Retina (tissue), 1 donor: Measurements from ENCODE around the gene COBL.

Experiments used
- DNase-seq: peaks from one replicate; pipeline ENCODE4 v3.0.0-alpha.2; 2016

COBL gene

DNA sequence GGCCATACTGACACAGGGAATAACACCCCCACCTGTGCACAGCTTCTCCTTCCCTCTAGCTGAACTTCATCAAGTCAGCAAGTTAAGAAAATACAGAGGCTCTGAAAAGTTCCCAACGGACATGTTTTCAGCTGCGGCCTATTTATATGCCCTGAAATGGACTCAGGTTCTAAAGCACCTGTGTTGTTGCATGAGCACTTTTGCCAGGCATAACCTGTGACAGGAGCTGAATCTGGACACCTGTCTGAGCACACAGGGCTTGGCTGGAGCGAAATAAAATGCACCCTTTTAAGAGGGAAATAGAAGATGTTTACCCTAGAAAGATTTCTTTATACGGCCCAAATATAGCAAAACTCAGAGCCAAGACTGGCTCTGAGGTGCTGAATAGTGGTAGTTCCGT, 46.7 kb downstream of the COBL start:
- no peak for DNase-seq

DNA sequence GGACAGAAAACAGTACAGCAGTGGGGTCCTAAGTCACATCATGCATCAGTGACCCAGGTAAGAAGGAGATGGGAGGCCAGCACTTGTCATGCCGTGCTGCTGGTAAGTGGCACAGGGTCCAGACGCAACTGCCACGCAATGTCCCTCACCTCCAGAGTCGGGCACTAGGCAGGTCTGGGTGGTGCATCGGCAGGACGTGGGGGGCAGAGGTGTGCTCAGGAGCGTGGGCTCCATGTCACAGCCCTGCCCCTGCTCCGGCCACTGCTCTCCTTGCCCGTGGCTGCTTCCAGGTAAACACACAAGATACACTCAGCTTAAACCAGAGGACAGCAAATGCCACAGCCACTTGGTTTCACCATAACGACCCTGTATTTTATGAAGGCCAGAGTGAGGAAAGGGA, 47.3 kb downstream of the COBL start:
- no peak for DNase-seq

DNA sequence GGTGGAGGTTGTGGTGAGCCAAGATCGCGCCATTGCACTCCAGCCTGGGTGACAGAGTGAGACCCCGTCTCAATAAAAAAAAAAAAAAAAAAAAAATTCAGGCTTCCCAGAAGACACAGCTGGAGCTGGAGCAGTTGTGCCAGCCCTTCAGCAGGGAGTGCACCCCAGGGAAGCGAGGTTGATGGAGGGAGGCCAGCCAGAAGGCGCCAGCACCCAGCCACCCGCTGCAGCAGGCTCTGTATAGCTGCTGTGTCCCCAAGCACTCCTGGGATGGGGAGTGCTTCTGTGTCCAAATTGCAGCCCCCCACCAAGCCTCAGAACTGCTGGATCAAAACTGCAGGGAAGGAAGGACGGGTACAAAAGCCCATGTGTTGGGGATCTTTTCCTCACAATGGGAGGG, 47.8 kb downstream of the COBL start:
- no peak for DNase-seq

DNA sequence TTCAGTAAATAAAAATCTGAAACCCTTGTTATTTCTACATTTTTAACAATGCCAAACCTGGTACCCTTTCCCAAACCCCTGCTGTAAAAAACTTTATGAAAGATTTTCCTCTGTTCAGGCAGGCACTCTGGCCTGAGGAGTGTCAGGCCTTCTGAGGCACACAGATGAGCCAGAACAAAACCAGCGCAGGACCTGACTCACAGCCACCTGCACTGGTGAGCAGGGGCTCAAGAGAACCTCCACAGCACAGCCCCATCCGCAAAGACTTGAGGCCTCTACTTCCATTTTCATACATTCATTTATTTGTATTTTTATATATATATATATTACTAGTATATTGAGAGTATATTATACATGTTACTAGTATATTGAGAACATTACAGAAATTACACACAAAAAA, 49.4 kb downstream of the COBL start:
- no peak for DNase-seq

DNA sequence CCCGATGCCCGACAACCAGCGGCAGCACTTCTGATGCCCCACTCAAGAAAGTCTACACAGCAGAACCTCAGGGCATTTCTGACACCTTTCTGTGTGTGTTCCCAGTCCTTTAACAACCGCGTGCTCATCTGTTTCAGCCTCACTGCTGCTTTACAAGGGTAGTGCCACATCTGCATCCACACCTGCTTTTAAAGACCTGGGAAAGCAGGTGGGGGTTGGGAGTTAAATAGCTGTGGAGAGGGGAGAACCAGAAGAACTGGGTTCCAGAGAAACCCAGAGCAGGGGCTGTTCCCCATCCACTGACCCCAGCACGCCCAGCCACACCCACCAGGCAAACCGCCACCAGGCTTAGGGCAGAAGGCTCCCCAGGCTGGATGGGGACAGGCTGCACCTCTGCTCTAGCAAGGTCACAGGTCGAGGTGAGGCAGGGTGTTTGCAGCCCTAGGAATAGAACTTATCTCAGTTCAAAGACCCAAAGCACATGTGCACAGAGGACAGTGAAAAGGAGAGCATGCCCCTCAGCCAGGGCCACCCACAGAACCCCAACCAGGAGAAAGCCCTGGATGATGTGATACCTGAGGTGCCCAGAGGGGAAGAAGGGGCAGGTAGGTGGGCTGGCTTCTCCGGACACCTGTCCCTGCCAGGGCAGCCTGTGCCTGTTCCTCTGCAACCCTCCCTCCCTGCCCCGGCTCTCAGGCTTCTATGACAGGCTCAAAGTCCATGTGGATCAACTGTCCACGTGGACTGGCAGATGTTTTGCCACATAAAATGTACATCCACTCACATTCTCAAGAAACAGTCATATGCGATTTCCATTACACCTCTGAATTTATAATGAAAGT, 51.3 kb downstream of the COBL start:
- no peak for DNase-seq

DNA sequence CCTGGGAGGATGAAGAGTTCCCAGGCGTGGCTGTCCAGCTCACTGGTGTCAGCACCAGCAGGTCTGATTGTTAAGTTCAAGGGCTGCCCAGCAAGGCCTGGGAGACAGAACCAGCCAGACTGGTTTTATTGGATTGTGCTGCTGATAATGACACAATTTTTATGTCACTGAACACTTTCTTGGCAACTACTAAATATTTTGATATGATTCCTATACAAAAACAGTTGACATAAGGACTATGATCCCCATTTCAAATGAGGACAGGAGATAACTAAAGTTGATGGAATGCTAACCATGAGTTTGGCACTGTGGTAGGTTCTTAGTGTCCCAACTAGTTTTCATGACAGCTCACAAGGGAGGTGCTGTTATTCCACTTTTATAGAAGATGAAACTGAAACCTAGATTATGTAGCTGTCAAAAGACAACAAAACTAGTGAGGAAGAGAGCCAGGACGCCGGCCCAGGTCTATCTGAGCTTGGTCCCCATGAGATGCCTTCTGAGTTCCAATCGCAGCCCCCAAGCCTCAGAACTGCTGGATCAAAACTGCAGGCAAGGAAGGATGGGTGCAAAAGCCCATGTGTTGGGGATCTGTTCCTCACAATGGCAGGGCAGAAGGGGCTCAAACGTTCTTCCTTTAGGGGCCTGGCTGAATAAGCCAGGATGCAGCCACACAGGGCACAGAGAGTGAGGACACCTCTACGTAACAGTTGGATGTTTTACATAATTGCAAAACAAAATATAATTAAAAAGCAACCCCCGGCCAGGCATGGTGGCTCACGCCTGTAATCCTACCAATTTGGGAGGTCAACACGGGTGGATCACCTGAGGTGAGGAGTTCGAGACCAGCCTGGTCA, 52.8 kb downstream of the COBL start:
- no peak for DNase-seq

DNA sequence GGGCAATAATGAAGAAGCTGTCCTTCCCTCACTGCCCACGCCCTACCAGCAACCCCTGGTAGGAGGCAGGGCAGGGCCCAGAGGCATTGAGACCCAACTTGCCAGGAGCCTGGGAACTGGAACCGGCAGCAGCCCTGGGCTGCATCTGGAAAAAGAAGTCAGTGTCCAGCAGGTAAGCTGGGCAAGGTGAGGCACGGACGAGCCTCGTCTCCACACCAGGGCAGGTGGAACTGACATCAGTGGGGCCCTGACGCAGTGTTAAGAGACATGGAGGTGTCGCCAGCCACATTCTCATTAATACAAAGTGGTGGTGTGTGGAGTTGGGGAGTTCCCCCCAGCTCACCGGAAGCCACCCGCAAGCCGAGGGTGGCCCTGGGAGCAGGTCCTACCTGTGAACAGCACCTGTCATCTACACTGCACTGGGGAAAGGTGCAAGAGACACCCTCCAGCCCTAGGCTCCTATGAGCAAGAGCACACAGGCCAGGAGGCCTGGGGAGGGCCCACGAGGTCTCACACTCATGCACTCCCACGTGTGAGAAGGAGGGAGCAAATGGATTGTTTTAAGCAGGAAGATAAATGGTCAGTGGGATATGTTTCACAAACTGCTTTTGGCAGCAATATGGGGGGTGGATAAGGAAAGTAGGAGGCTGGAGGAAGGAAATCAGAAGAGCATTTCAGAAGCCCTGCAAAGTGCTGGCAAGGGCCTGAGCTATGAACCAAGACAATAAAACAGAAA, 53.6 kb downstream of the COBL start:
- DNase-seq: no peak

DNA sequence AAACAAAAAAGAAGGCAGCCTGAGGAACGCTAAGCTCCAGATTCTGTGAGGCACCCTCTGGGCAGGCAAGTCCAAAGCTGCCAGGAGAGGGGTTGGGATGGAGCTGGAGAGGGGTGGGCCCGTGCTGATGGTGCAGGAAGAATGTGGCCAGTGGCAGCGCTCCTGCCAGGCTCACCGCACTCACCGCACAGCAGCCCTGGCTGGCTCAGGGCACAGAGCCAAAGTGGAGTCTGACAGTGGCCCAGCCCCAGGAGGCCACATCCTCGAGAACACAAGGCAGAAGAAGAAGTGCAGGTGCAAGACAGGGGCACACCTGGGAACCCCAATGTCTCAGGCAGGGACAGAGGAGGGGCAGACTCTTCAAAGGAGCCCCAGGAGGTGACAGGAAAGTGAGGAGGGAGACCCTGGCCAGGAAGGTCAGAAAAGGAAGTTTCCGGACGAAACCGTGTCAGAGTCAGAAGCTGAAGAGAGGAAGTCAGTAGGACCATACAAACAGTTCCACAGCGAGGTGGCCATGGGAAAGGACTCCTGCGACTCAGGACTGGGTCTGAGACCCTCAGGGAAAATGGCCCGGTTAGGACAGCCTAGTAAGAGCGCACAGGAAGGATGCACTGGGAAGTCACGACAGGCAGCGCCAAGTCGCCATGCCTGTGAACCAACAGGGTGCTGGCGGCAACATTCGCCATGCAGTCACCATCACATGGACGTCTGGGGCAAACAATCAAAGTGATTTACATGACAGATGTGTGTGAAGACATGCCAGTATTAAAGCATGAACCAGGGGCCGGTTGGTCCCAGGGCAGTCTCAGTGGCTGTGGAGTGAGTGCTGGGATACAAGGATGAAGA, 54.4 kb downstream of the COBL start:
- no peak for DNase-seq

DNA sequence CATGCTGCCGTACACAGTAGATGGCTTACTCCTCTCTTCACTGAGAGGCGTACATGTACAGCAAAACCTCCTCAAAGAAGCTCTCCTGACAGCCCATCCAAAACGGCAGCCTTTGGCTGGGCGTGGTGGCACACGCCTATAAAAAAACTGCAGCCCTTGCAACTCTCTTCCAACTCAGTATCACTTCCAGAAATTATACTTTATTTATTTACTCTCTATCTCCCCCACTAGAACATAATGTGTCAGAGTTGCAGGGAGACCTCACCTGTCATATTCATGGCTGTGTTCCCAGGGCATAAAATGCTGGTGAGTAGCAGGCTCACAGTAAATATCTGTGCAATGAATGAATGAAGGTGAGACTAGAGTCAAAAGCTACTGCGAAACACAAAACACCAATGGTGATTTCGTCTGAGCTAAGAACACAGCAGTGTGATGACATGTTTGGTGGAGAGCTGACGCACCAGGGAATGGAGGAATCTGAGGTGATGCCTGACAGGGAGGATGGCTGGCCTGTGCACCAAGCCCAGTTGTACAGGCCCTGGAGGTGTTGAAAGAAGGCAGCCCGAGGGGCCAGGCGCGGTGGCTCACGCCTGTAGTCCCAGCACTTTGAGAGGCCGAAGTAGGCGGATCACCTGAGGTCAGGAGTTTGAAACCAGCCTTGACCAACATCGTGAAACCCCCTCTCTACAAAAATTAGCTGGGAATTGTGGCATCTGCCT, 55.3 kb downstream of the COBL start:
- no peak for DNase-seq

DNA sequence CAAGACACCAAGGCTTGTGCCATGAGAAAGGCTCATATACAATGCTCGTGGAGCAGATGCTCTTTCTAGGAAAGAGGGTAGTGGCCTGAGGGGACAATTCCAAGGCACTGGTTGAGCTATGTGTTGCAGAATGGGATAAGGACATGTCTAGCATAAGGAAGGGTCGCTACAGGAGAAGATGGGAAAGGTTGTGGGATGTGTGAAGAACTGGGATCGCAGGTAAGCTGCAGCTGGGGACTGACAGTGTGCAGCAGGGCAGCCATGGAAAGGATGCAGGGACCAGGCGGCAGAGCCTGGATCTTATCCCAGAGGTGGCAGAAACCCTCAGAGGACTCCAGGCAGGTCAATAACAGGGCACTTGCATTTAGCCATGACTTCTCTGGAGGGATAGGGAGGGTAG, 56.1 kb downstream of the COBL start:
- DNase-seq: no peak

DNA sequence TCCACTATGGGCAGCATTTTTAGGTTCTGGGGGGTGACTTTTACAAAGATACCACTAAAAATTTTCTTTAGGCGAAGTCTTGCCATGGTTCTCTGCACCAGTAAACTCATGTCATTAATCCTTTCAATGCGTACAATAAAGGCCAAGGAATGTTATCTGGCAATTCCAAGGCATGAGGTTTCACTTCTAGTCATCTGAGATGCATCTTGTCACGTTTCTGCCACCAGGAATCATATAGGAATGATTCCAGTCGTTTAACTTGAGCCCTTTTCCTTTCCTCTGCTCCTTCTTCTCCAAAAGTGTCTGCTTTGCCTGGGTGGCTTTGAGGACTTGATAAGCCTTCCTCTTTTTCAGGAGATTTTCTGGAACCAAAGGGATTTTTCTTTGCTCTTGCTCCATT, 56.8 kb downstream of the COBL start:
- no peak for DNase-seq

DNA sequence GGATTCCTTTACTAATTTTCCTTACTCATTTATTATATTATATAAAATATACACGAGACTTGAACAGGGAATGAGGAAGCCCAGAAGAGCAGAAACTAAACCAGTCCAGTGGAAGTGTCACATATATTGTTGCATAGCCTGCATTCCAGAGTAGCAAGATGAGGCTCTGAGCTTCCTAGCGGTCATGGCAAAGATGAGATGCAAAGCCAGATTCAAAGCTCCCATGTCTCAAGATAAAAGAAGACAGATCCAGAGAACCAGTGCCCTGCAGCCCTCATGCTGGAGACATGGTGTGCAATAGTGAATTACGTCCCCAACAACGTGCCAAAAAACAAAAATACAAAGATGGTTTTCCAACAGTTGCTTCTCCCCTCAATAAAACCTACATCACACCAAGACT, 59.7 kb downstream of the COBL start:
- no peak for DNase-seq

DNA sequence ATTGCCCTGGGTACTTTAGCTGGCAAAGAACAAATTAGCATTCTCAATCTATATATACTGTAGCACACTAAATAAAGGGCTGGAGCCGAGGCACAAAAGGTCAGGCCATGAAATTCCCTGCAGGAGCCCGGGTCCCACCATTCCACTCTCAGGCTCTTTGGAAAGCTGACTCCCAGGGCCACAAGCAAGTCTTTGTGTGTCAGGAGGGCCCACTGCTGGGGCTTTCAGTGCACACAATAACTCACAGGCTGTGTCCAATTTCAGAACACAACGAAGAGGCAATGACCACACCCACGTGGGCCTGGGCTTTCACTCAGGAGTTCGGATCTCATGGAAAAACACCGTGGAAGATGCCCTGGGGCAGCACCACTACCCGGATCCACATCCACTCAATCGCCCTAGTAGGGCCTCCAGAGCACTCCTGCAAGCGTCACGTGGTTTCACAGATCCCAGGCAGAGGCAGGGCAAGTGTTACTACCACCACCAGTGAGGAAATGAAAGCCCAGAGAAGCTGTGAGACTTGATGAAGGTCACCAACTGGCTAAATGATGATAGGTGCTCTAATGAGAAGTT, 60.3 kb downstream of the COBL start:
- DNase-seq: no peak

DNA sequence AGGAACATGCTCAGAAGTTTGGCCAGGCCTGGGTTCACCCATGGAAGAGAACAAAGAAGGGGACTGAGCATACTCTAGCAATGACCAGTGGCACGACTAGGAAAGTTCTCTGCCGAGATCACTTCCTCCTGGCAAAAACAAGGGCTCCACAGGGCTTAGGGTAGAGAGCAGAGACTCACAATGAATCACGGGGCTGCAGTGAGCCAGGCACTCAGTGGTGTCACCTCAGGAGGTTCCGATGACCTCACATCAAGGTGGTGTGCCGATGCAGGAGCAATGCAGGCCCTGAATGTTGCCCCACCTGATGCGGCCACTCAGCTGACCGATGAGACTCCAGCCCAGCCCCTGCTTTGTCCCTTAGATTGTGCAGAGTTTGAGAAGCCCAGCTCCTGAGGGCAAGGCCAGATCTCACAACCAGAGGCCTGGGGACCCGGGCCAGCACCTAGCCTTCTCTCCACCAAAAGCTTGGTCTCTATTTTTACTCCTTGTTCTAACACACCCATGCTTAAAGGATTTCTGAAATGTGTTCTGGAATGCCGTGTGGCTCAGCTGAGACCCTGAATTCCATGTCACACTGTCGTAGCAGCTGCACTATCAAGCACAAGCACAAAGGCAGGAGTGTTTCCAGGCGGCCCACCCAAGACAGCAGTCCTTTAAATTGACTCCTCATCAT, 60.9 kb downstream of the COBL start:
- no peak for DNase-seq

DNA sequence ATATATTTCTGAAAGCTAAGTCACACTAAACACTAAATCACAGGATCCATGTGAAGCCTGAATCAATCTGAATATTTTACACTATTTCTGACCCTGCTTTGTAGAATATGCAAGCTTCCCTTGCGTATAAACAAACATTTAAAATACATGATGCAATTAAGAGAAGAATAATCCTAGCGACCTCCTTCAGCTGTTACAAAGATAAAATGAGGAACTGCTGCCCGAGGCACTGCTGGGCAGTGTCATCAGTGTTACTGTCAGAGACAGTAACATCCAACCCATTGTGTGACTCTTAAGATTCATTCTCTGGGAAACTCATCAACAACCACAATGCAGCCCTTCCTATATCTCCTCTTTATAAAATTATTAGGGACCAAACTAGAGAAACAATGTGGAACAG, 61.6 kb downstream of the COBL start:
- DNase-seq: no peak

DNA sequence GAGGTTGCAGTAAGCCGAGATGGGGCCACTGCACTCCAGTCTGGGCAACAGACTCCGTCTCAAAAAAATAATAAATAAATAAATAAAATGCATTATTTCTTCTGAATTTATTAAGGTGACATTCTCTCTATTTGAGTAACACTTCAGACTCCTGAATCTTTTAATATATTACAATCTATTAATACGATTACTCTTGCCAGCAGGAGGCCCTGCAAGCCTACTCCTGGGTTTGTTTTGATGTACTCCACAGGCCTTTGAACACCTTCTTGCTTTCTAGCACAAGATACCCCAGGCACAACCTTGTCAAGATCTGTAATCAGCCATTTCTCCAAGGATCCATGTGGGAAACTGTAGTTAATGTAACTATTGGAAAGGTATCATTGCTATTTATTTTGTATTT, 63.5 kb downstream of the COBL start:
- no peak for DNase-seq

DNA sequence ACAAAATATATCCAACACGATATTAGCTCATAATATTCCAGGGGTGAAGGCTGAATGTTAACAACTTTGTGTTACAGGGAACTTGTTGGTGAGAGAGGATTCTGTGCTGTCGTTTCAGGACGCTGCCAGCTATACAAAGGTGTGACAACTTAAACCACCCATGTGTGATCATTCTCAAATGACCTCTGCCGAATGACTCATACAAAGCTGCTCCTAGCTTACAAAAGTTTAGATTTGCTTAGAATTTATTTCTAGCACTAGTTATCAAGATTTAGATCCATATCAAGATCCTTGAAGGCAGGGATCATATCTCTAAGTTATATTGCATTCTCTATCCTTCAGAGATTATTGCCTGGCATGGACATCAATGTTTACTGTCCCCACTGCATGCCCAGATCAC, 65.3 kb downstream of the COBL start:
- DNase-seq: no peak

DNA sequence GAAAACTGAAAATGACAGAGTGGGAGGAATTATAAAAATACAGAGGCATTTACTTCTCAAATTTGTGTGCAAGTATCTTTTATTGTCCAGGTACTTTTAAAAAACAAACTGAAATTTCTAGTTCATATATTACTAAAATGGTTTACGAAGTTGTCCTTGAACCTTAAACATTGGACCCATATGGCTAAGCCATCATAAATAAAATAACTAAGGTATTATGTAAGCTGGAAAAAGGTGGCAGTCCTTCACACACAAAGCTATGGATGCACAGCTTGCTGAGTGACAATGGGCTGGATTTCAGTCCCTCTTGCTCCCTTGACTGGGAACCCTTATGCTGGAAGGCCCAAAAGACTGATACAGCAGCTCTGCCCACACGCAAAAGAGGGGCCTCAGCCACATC, 66.1 kb downstream of the COBL start:
- no peak for DNase-seq

DNA sequence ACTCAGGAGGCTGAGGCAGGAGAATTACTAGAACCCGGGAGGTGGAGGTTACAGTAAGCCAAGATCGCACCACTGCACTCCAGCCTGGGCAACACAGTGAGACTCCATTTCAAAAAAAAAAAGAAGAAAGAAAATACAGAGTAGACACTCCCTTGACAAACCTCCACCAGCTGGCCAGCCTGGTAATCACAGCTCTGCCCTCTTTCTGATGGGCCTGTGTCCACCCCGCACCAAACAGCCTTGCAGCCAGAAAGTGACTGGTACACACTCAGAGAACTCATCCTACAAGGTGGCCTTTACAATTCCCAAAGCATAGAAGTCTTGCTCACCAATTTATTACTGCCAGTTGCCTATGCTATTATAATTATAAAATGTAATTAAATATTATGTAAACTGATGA, 66.6 kb downstream of the COBL start:
- DNase-seq: no peak

DNA sequence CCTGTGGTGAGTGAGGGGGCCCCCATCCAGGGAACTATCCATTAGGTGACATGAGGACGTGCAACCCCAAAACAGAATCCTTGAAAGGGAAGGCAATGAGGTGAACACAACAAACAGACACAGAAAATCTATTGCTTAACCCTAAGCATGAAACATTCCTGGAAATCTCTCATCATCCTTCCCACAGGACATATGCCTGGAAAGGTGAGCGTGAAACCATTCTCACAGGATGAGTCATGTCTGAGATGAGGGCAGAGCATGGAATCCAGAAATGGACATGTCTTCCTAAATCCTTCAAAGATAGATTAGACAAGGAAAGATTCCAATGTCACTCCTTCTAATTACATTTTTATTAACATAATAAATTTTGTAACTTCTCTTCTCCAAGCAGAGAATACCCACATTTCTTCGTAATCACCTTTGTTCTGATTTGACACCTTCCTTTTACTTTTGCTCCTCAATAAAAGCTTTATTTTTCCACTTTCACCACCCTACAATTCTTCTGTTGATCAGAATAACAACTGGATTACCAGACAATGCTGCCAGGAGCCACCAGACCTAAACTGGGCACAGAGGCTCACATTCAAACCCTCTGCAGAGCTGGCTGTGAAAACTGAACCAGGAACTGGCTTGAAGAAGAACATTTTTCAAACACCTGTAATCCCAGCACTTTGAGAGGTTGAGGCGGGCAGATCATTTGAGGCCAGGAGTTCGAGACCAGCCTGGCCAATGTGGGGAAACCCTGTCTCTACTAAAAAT, 67.2 kb downstream of the COBL start:
- DNase-seq: no peak
